ENCODE measurements around the gene CEND1. TPM values are rescaled to one million over a fixed set of nuclear protein-coding genes. Genes with fewer than 3 reads are reported as not detected.

CEND1 gene
- total and polyA plus RNA-seq, 8 donors, result 0.23 TPM; not detected in 7

- no peak for DNase-seq
- TF ChIP-seq POLR2A (IDR thresholded peaks at IDR 0.05), result no peak
- TF ChIP-seq POLR2AphosphoS5 (IDR thresholded peaks at IDR 0.05), result no peak
- Histone ChIP-seq H3K4me1 (peaks cover 5 to 30% (median 19%) of the 10 kb centered on the region in 4 donors), H3K36me3 (peaks cover 74 to 98% (median 97%) of the 10 kb centered on the region in 4 donors), H3K27ac (no peak overlapping the region), H3K27me3 (no peaks in the 10 kb centered on the region), H3K9me3 (no peaks in the 10 kb centered on the region), H3K4me3 (no peak overlapping the region)
- intact Hi-C loops (cut with DNase I; ENCODE audit: low total_unique reads), result no loop called here
Observed at GRCh38 chr11:760236-760635, 29.7 kb downstream of the CEND1 start.

GRCh38 chr11:749731-750130, 40.2 kb downstream of the CEND1 start:
- H3K27me3 ChIP-seq, result no peaks in the 10 kb centered on the region
- intact Hi-C loops (cut with DNase I; ENCODE audit: low total_unique reads), result no loop called here
- peaks cover 4 to 25% (median 16%) of the 10 kb centered on the region in 4 donors for H3K36me3 ChIP-seq
- WGBS, 5 donors, result 59 to 70% (median 70%) methylated on average over 2 of the region's 2 CpGs
- H3K27ac ChIP-seq, result peak overlapping the region in 2 of 5 donors; percentile 14 to 99
- DNase-seq, result no peak
- no peaks in the 10 kb centered on the region for H3K9me3 ChIP-seq
- peaks cover 25 to 62% (median 32%) of the 10 kb centered on the region in 4 donors for H3K4me1 ChIP-seq
- peak overlapping the region in 2 of 4 donors; percentile 24 to 90 for H3K4me3 ChIP-seq
- no peak for TF ChIP-seq CTCF (IDR thresholded peaks at IDR 0.05)
- TF ChIP-seq POLR2A (IDR thresholded peaks at IDR 0.05), result no peak
- TF ChIP-seq POLR2AphosphoS5 (IDR thresholded peaks at IDR 0.05), result no peak
- TF ChIP-seq EP300 (IDR thresholded peaks at IDR 0.05), result no peak

- intact Hi-C loops (cut with DNase I; ENCODE audit: low total_unique reads), result no loop called here
- no peaks in the 10 kb centered on the region for H3K27me3 ChIP-seq
- peak in 1 of 2 donors; percentile 36 for DNase-seq
- H3K36me3 ChIP-seq, result peaks cover 4 to 14% (median 13%) of the 10 kb centered on the region in 4 donors
- H3K9me3 ChIP-seq, result no peaks in the 10 kb centered on the region
- peak overlapping the region; percentile 93 to 99 (median 96) for H3K27ac ChIP-seq
- H3K4me3 ChIP-seq, result peak overlapping the region; percentile 90 to 100 (median 96)
- WGBS, 5 donors, result 0 to 11% (median 1%) methylated on average over 2 to 18 of the region's 18 CpGs
- peaks cover 25 to 53% (median 32%) of the 10 kb centered on the region in 4 donors for H3K4me1 ChIP-seq
- TF ChIP-seq POLR2A (IDR thresholded peaks at IDR 0.05) (no peak), CTCF (IDR thresholded peaks at IDR 0.05) (no peak), POLR2AphosphoS5 (IDR thresholded peaks at IDR 0.05) (no peak), EP300 (IDR thresholded peaks at IDR 0.05) (no peak)
Observed at GRCh38 chr11:748007-748359, 41.9 kb downstream of the CEND1 start.

GRCh38 chr11:747158-748006, 42.5 kb downstream of the CEND1 start, which contains the start of gene TALDO1:
TALDO1 (plus strand) TSS chr11:747464; CDS start chr11:747482, 18 bp downstream.
- Histone ChIP-seq H3K27ac (peak within 1 kb of the TSS; percentile 93 to 99 (median 96)), H3K4me3 (peak within 1 kb of the TSS; percentile 90 to 100 (median 96)), H3K4me1 (peaks cover 25 to 53% (median 32%) of the 10 kb centered on the region in 4 donors), H3K27me3 (no peaks in the 10 kb centered on the region), H3K36me3 (peaks cover 2 to 8% (median 7%) of the 10 kb centered on the region in 4 donors), H3K9me3 (no peaks in the 10 kb centered on the region)
- DNase-seq, result peak; percentile 95 to 97
- intact Hi-C loops (cut with DNase I; ENCODE audit: low total_unique reads), result no loop called here
- peak in 1 of 7 experiments; percentile 13 for TF ChIP-seq CTCF (IDR thresholded peaks at IDR 0.05)
- TF ChIP-seq POLR2A (IDR thresholded peaks at IDR 0.05), result no peak
- no peak for TF ChIP-seq EP300 (IDR thresholded peaks at IDR 0.05)
- peak; percentile 19 to 83 (median 83) for TF ChIP-seq POLR2AphosphoS5 (IDR thresholded peaks at IDR 0.05)
- WGBS, 5 donors, result 0 to 1% (median 0%) methylated on average over 6 to 112 of the region's 112 CpGs

All from stomach (tissue), 9 donors.